Activated CD8-positive, alpha-beta T cell treated with anti-CD3 and anti-CD28 coated beads for 36 hours (primary cell): ENCODE measurements around the gene NUP210. TPM values are rescaled to one million over a fixed set of nuclear protein-coding genes. Genes with fewer than 3 reads are reported as not detected.

ENCODE experiments used
- ATAC-seq: fragments of 200-7000 bp; cut with Tn5 transposase; one replicate; pipeline ENCODE4 v1.10.0; 2021; ENCODE audit warnings: mild to moderate bottlenecking, moderate library complexity
- CTCF ChIA-PET: fragments of 350-600 bp; sonication (Branson Sonifier 250); formaldehyde crosslinking; loops from one replicate; lab custom pipeline; 2021; ENCODE audit warnings: antibody characterized with exemption; lab: Charles Lee
- POLR2A ChIA-PET: fragments of 350-600 bp; sonication (Branson Sonifier 250); formaldehyde crosslinking; loops from one replicate; lab custom pipeline; 2021; ENCODE audit warnings: antibody characterized with exemption; lab: Charles Lee
- DNase-seq: peaks from one replicate; pipeline ENCODE4 v3.0.0-alpha.2; 2020
- H3K27ac Mint-ChIP-seq: one replicate; pipeline ENCODE4 v1.8.0; 2021; ENCODE audit warnings: mild to moderate bottlenecking, mixed read lengths
- H3K27me3 Mint-ChIP-seq: one replicate; pipeline ENCODE4 v1.8.0; 2021; ENCODE audit warnings: mixed read lengths
- H3K36me3 Mint-ChIP-seq: one replicate; pipeline ENCODE4 v1.8.0; 2021; ENCODE audit warnings: low read depth, mixed read lengths
- H3K4me1 Mint-ChIP-seq: one replicate; pipeline ENCODE4 v1.8.0; 2021; ENCODE audit warnings: low read depth, mixed read lengths
- H3K4me3 Mint-ChIP-seq: one replicate; pipeline ENCODE4 v1.8.0; 2021; ENCODE audit warnings: mild to moderate bottlenecking, moderate library complexity, mixed read lengths
- H3K9me3 Mint-ChIP-seq: one replicate; pipeline ENCODE4 v1.8.0; 2021; ENCODE audit warnings: mixed read lengths
- CTCF ChIP-seq: fragments of 200-600 bp; IDR thresholded peaks from one replicate; pipeline ENCODE4 v1.8.0; 2022; ENCODE audit warnings: antibody characterized with exemption, mild to moderate bottlenecking
- intact Hi-C: fragments of 100-400 bp; cut with micrococcal nuclease; formaldehyde crosslinking; loops from one replicate; pipeline ENCODE4 v1.10.0; 2022
- total RNA-seq, 2 experiments: library from RNA; stranded (reverse); gene quantifications; one replicate each; pipeline ENCODE4 v1.2.3, GENCODE V29; 2021

The NUP210 gene
- total RNA-seq, 2 experiments from 2014 or later, result 142 to 143 TPM

- intact Hi-C loops, result no loop called here
- POLR2A ChIA-PET, result interaction anchor here (1.1 to 1.2 kb wide), 3 partner anchors 13 to 68 kb away, joined by 3 read pairs; partner anchors contain the start of gene NUP210
- Mint-ChIP-seq H3K4me1 (peaks cover 54% of the 10 kb centered on the region), H3K27me3 (no peaks in the 10 kb centered on the region), H3K27ac (peak overlapping the region; percentile 81), H3K9me3 (no peaks in the 10 kb centered on the region), H3K36me3 (peaks cover 64% of the 10 kb centered on the region), H3K4me3 (no peak overlapping the region)
- CTCF ChIA-PET, result interaction anchor here (13.2 kb wide), 1 partner anchor 100 kb away, joined by 125 read pairs; no protein-coding TSS in a partner anchor
- TF ChIP-seq CTCF, result no peak
- ATAC-seq (peak; percentile 81), DNase-seq (peak; percentile 65)
These were observed 67.4 kb downstream of the NUP210 start for GRCh38 chr3:13352621-13353131.

GRCh38 chr3:13349823-13350222, 70.3 kb downstream of the NUP210 start:
- peaks cover 74% of the 10 kb centered on the region for H3K4me1 Mint-ChIP-seq
- CTCF ChIA-PET, result interaction anchor here (1.2 to 13.2 kb wide), 4 partner anchors 12 to 106 kb away, joined by 3 to 125 read pairs (median 4); no protein-coding TSS in a partner anchor
- no peak overlapping the region for H3K4me3 Mint-ChIP-seq
- intact Hi-C loops, result loop anchor here (5.0 kb wide), 1 partner anchor 102 kb away; no protein-coding TSS in a partner anchor
- POLR2A ChIA-PET, result interaction anchor here (0.6 kb wide), 1 partner anchor 12 kb away, joined by 3 read pairs; no protein-coding TSS in a partner anchor
- H3K36me3 Mint-ChIP-seq, result peaks cover 68% of the 10 kb centered on the region
- H3K9me3 Mint-ChIP-seq, result no peaks in the 10 kb centered on the region
- no peak for DNase-seq
- no peak for ATAC-seq
- H3K27ac Mint-ChIP-seq, result peak overlapping the region; percentile 15
- H3K27me3 Mint-ChIP-seq, result no peaks in the 10 kb centered on the region
- no peak for TF ChIP-seq CTCF

GRCh38 chr3:13348661-13349396, 71.3 kb downstream of the NUP210 start:
- Mint-ChIP-seq H3K27me3 (no peaks in the 10 kb centered on the region), H3K36me3 (peaks cover 70% of the 10 kb centered on the region), H3K4me1 (peaks cover 73% of the 10 kb centered on the region), H3K27ac (peak overlapping the region; percentile 68), H3K4me3 (no peak overlapping the region), H3K9me3 (no peaks in the 10 kb centered on the region)
- POLR2A ChIA-PET, result interaction anchor here (0.6 to 1.9 kb wide), 5 partner anchors 12 to 72 kb away, joined by 3 to 5 read pairs (median 3); partner anchors contain the start of gene NUP210
- intact Hi-C loops, result loop anchor here (5.0 kb wide), 1 partner anchor 103 kb away; no protein-coding TSS in a partner anchor
- DNase-seq (no peak), ATAC-seq (no peak)
- TF ChIP-seq CTCF, result no peak
- CTCF ChIA-PET, result interaction anchor here (0.8 to 13.2 kb wide), 9 partner anchors 13 to 299 kb away, joined by 3 to 125 read pairs (median 3); no protein-coding TSS in a partner anchor

GRCh38 chr3:13348100-13348499, 72.0 kb downstream of the NUP210 start:
- H3K27me3 Mint-ChIP-seq, result no peaks in the 10 kb centered on the region
- H3K4me1 Mint-ChIP-seq, result peaks cover 66% of the 10 kb centered on the region
- intact Hi-C loops, result loop anchor here (5.0 kb wide), 1 partner anchor 104 kb away; no protein-coding TSS in a partner anchor
- H3K36me3 Mint-ChIP-seq, result peaks cover 70% of the 10 kb centered on the region
- H3K9me3 Mint-ChIP-seq, result no peaks in the 10 kb centered on the region
- ChIA-PET CTCF (interaction anchor here (1.1 to 13.2 kb wide), 8 partner anchors 14 to 300 kb away, joined by 3 to 125 read pairs (median 4); no protein-coding TSS in a partner anchor), POLR2A (interaction anchor here (0.7 to 4.0 kb wide), 5 partner anchors 13 to 72 kb away, joined by 3 to 20 read pairs (median 3); partner anchors contain the start of gene NUP210)
- ATAC-seq, result no peak
- DNase-seq, result no peak
- H3K4me3 Mint-ChIP-seq, result no peak overlapping the region
- H3K27ac Mint-ChIP-seq, result peak overlapping the region; percentile 68
- no peak for TF ChIP-seq CTCF
